Measurements from ENCODE around the gene RCAN1.
"Not testable (repeated sequence)": the region's sequence is repeated elsewhere in the genome, so short reads cannot be mapped to it uniquely, and the experiment has no call there.

The RCAN1 gene

GRCh38 chr21:34621434-34622350 lies 6.8 kb upstream of the RCAN1 start:
- no peak for DNase-seq

- DNase-seq = no peak
Observed at GRCh38 chr21:34619841-34620665, 5.1 kb upstream of the RCAN1 start.

- no peak for DNase-seq
Observed at GRCh38 chr21:34618941-34619340, 4.0 kb upstream of the RCAN1 start.

GRCh38 chr21:34617753-34618339 lies 2.9 kb upstream of the RCAN1 start:
- no peak for DNase-seq

- DNase-seq = no peak
Observed at GRCh38 chr21:34615487-34615814, 538 bp upstream of the RCAN1 start.

GRCh38 chr21:34613679-34614627 lies 960 bp downstream of the RCAN1 start:
- DNase-seq = no peak

- DNase-seq = peak; percentile 52
Observed at GRCh38 chr21:34612557-34612956, 2.4 kb downstream of the RCAN1 start.

GRCh38 chr21:34612056-34612455 lies 2.9 kb downstream of the RCAN1 start:
- DNase-seq = peak; percentile 67

GRCh38 chr21:34611528-34611927 lies 3.4 kb downstream of the RCAN1 start:
- DNase-seq = no peak

- DNase-seq = no peak
Observed at GRCh38 chr21:34609933-34610549, 4.9 kb downstream of the RCAN1 start.

GRCh38 chr21:34609244-34609932 lies 5.5 kb downstream of the RCAN1 start:
- peak; percentile 66 for DNase-seq

GRCh38 chr21:34607376-34607775 lies 7.5 kb downstream of the RCAN1 start:
- not testable (repeated sequence) for DNase-seq

GRCh38 chr21:34606621-34607020 lies 8.3 kb downstream of the RCAN1 start:
- DNase-seq = no peak

- no peak for DNase-seq
Observed at GRCh38 chr21:34606051-34606450, 8.9 kb downstream of the RCAN1 start.

- not testable (repeated sequence) for DNase-seq
Observed at GRCh38 chr21:34604956-34605355, 10.0 kb downstream of the RCAN1 start.

GRCh38 chr21:34604556-34604955 lies 10.4 kb downstream of the RCAN1 start:
- DNase-seq = no peak

GRCh38 chr21:34603710-34604057 lies 11.2 kb downstream of the RCAN1 start:
- DNase-seq = peak; percentile 36

GRCh38 chr21:34603002-34603709 lies 11.8 kb downstream of the RCAN1 start:
- peak; percentile 97 for DNase-seq

GRCh38 chr21:34602061-34602460 lies 12.9 kb downstream of the RCAN1 start:
- DNase-seq = peak; percentile 38

GRCh38 chr21:34599534-34600101 lies 15.3 kb downstream of the RCAN1 start:
- DNase-seq = peak; percentile 35
